SKM-1 treated with dmso at 0.1 percent for 144 hours (cell line): ENCODE measurements around the gene AMZ2.
A peak's percentile ranks its signal among the peaks of the same experiment; 100 is the strongest.

Experiments
- DNase-seq: peaks from one replicate; lab custom pipeline; 2025; ENCODE audit not compliant: unreplicated experiment; lab: John Stamatoyannopoulos, UW

The AMZ2 gene

GRCh38 chr17:68290268-68290954 is 42.6 kb downstream of the AMZ2 start:
- DNase-seq, result no peak

- DNase-seq, result no peak
Measured at GRCh38 chr17:68290955-68291835, 43.4 kb downstream of the AMZ2 start, which contains the start of the genes ARSG and SLC16A6. Gene ARSG (plus strand): TSS chr17:68291495. CDS start chr17:68307494, 15,999 bp downstream. Gene SLC16A6 (minus strand): TSS chr17:68291127. CDS start chr17:68278320, 12,807 bp downstream.

GRCh38 chr17:68291836-68292688 is 44.2 kb downstream of the AMZ2 start:
- DNase-seq, result peak; percentile 90

- no peak for DNase-seq
Measured at GRCh38 chr17:68292689-68293040, 44.8 kb downstream of the AMZ2 start.

- no peak for DNase-seq
Measured at GRCh38 chr17:68293490-68294195, 45.8 kb downstream of the AMZ2 start.

- DNase-seq, result no peak
Measured at GRCh38 chr17:68294196-68294555, 46.3 kb downstream of the AMZ2 start.

GRCh38 chr17:68294617-68295016 is 46.8 kb downstream of the AMZ2 start:
- no peak for DNase-seq

GRCh38 chr17:68295086-68295485 is 47.2 kb downstream of the AMZ2 start:
- no peak for DNase-seq

- no peak for DNase-seq
Measured at GRCh38 chr17:68296217-68297191, 48.7 kb downstream of the AMZ2 start.

- no peak for DNase-seq
Measured at GRCh38 chr17:68297195-68297594, 49.4 kb downstream of the AMZ2 start.

- DNase-seq, result no peak
Measured at GRCh38 chr17:68298601-68299000, 50.8 kb downstream of the AMZ2 start.

- DNase-seq, result no peak
Measured at GRCh38 chr17:68299817-68300216, 52.0 kb downstream of the AMZ2 start.

- no peak for DNase-seq
Measured at GRCh38 chr17:68301438-68301959, 53.7 kb downstream of the AMZ2 start.

GRCh38 chr17:68302066-68302564 is 54.3 kb downstream of the AMZ2 start:
- DNase-seq, result no peak

GRCh38 chr17:68302666-68303065 is 54.8 kb downstream of the AMZ2 start:
- DNase-seq, result no peak

GRCh38 chr17:68304706-68305105 is 56.9 kb downstream of the AMZ2 start:
- DNase-seq, result no peak

- DNase-seq, result no peak
Measured at GRCh38 chr17:68305142-68305541, 57.3 kb downstream of the AMZ2 start.
